GM12878 (cell line): ENCODE results near the gene STX16. TPM values are rescaled to one million over a fixed set of nuclear protein-coding genes. Genes with fewer than 3 reads are reported as not detected.

Experiments used
- ATAC-seq: fragments of 200-7000 bp; cut with Tn5 transposase; 3 replicates; pipeline ENCODE4 v1.9.1; 2020; ENCODE audit warnings: mild to moderate bottlenecking, moderate library complexity
- BruUV-seq: library from RNA; stranded (reverse); fragments of 400-500 nt; replicated peaks from 2 replicates; lab custom pipeline; 2021; lab: Mats Ljungman, UMichigan
- CTCF ChIA-PET: fragments of 300-600 bp; sonication (Branson Sonifier 250); formaldehyde crosslinking; extraction: SDS; loops from one replicate; lab custom pipeline; 2021; ENCODE audit warnings: inconsistent platforms; lab: Yijun Ruan, JAX
- POLR2A ChIA-PET: fragments of 350-600 bp; formaldehyde crosslinking; extraction: SDS; loops from one replicate; lab custom pipeline; 2021; ENCODE audit warnings: inconsistent platforms; lab: Charles Lee
- RAD21 ChIA-PET: fragments of 300-600 bp; sonication (Branson Sonifier 250); formaldehyde crosslinking; loops from one replicate; lab custom pipeline; 2023; ENCODE audit warnings: antibody characterized with exemption; ENCODE audit not compliant: unreplicated experiment; lab: Charles Lee
- SMC1A ChIA-PET: fragments of 300-600 bp; sonication (Branson Sonifier 250); formaldehyde crosslinking; loops from one replicate; lab custom pipeline; 2023; ENCODE audit not compliant: unreplicated experiment, uncharacterized antibody; lab: Charles Lee
- DNase-seq: peaks from one replicate; pipeline ENCODE4 v3.0.0-alpha.2; 2011; ENCODE audit warnings: low read depth, low spot score
- FAIRE-seq: peaks from 3 replicates; lab custom pipeline; 2011; peaks lifted over from hg19 to GRCh38; lab: Jason Lieb, UNC
- H2AFZ ChIP-seq: 2 replicates; pipeline ENCODE4 v1.6.0; 2011; ENCODE audit warnings: low read depth, low read length, control low read depth; ENCODE audit not compliant: control insufficient read depth
- H3K27ac ChIP-seq: 2 replicates; pipeline ENCODE4 v1.5.1; 2011; ENCODE audit warnings: control low read depth; ENCODE audit not compliant: control insufficient read depth, insufficient read depth
- H3K27me3 ChIP-seq, 2 experiments: replicated peaks in 1 of 2; 2 replicates each; pipeline versions ENCODE4 v1.6.0 to v1.6.1; 2011; ENCODE audit warnings: low read length in 1 of 2; ENCODE audit not compliant: control insufficient read depth in 2 of 2, insufficient read depth in 2 of 2
- H3K36me3 ChIP-seq, 2 experiments: 2 replicates each; pipeline ENCODE4 v1.5.1; 2011; ENCODE audit warnings: low read length in 1 of 2; ENCODE audit not compliant: control insufficient read depth in 2 of 2, insufficient read depth in 2 of 2
- H3K4me1 ChIP-seq: 2 replicates; pipeline ENCODE4 v1.6.1; 2011; ENCODE audit warnings: mild to moderate bottlenecking, low read length, moderate library complexity, mixed read lengths; ENCODE audit not compliant: control insufficient read depth, insufficient read depth
- H3K4me2 ChIP-seq: 2 replicates; pipeline ENCODE4 v1.6.0; 2011; ENCODE audit warnings: control low read depth; ENCODE audit not compliant: control insufficient read depth, insufficient read depth
- H3K4me3 ChIP-seq: fragments of 200-600 bp; sonication (generic); 2 replicates; pipeline ENCODE4 v1.5.1; 2016
- H3K79me2 ChIP-seq: 2 replicates; pipeline ENCODE4 v1.6.0; 2011; ENCODE audit warnings: low read length; ENCODE audit not compliant: control insufficient read depth, insufficient read depth
- H3K9ac ChIP-seq: 2 replicates; pipeline ENCODE4 v1.8.0; 2011; ENCODE audit warnings: low read length, control low read depth, mixed read lengths; ENCODE audit not compliant: control insufficient read depth, insufficient read depth
- H3K9me3 ChIP-seq: replicated peaks from 3 replicates; pipeline ENCODE4 v1.5.1; 2011; ENCODE audit warnings: mild to moderate bottlenecking, low read length; ENCODE audit not compliant: control insufficient read depth, insufficient read depth
- H4K20me1 ChIP-seq: 2 replicates; pipeline ENCODE4 v1.6.0; 2011; ENCODE audit not compliant: control insufficient read depth, insufficient read depth
- GABPA ChIP-seq: IDR thresholded peaks from 2 replicates; pipeline ENCODE4 v1.6.1; 2014; ENCODE audit warnings: antibody characterized with exemption, low read depth, mild to moderate bottlenecking, inconsistent platforms
- HCFC1 ChIP-seq: fragments of 150-350 bp; IDR thresholded peaks from 2 replicates; pipeline ENCODE4 v1.6.1; 2014; ENCODE audit warnings: low read length
- POLR2AphosphoS2 ChIP-seq: IDR thresholded peaks from 2 replicates; pipeline ENCODE4 v1.6.1; 2011; ENCODE audit warnings: low read depth, mild to moderate bottlenecking, low read length, improper control_type of control experiment, moderate library complexity
- SP1 ChIP-seq: IDR thresholded peaks from one replicate; pipeline ENCODE4 v1.6.1; 2011; ENCODE audit warnings: low read depth, low read length
- TBL1XR1 ChIP-seq: IDR thresholded peaks from 2 replicates; pipeline ENCODE4 v1.6.1; 2012; ENCODE audit warnings: low read depth, low read length, improper control_type of control experiment
- WGBS: methylation state at CpG from one replicate; pipeline ENCODE4 v1.1.6; 2016; ENCODE audit warnings: low lambda C conversion rate; ENCODE audit not compliant: insufficient replicate concordance, insufficient coverage; ENCODE audit errors: missing lambda C conversion rate; 5-methylcytosine and 5-hydroxymethylcytosine counted together
- in situ Hi-C: fragments of 300-500 bp; cut with MboI; formaldehyde crosslinking; loops from 9 replicates; pipeline ENCODE4 v1.14.3; 2018; ENCODE audit warnings: mixed read lengths
- intact Hi-C: fragments of 100-400 bp; cut with micrococcal nuclease; formaldehyde crosslinking; loops from one replicate; pipeline ENCODE4 v1.14.2; 2022; ENCODE audit not compliant: unreplicated experiment
- polyA plus RNA-seq, 11 experiments: library from polyadenylated mRNA; depleted of rRNA in 4 of 11; unstranded in 6 of 11; stranded (reverse) in 5 of 11; fragments of >200 nt; fragmentation: Nextera tagmentation in 4 of 11; fragmentation: Illumina TruSeq in 1 of 11; extraction: Ambion mirVana in 4 of 11; extraction: Trizol in 1 of 11; gene quantifications; 1 replicate in 1 of 11; 2 replicates in 10 of 11; pipeline versions ENCODE4 v1.2.1 to v1.2.3, GENCODE V29; 2011 to 2016; ENCODE audit warnings: inconsistent platforms in 2 of 11, missing spikeins in 2 of 11, low read depth in 1 of 11
- total RNA-seq, 4 experiments: library from RNA; depleted of rRNA in 3 of 4; stranded (reverse); fragments of >200 nt in 3 of 4; fragmentation: Illumina TruSeq in 1 of 4; extraction: Trizol in 1 of 4; gene quantifications; 2 replicates each; pipeline versions ENCODE4 v1.2.1 to v1.2.3, GENCODE V29; 2013 to 2021
- TF ChIP-seq, protein P1 (sequence below): fragments of 450-650 bp; IDR thresholded peaks from 2 replicates; pipeline ENCODE4 v1.6.1; 2017; ENCODE audit warnings: antibody characterized with exemption, mild to moderate bottlenecking, moderate library complexity

The STX16 gene
- total and polyA plus RNA-seq, 10 of the 15 experiments (the other 5 are each of a cell fraction or from before 2014, with no cell fraction given), result 6.3 to 68.4 (median 35.8) TPM

- no peak for TF ChIP-seq TBL1XR1
- TF ChIP-seq SP1, result no peak
- TF ChIP-seq HCFC1, result no peak
- TF ChIP-seq, protein P1, sequence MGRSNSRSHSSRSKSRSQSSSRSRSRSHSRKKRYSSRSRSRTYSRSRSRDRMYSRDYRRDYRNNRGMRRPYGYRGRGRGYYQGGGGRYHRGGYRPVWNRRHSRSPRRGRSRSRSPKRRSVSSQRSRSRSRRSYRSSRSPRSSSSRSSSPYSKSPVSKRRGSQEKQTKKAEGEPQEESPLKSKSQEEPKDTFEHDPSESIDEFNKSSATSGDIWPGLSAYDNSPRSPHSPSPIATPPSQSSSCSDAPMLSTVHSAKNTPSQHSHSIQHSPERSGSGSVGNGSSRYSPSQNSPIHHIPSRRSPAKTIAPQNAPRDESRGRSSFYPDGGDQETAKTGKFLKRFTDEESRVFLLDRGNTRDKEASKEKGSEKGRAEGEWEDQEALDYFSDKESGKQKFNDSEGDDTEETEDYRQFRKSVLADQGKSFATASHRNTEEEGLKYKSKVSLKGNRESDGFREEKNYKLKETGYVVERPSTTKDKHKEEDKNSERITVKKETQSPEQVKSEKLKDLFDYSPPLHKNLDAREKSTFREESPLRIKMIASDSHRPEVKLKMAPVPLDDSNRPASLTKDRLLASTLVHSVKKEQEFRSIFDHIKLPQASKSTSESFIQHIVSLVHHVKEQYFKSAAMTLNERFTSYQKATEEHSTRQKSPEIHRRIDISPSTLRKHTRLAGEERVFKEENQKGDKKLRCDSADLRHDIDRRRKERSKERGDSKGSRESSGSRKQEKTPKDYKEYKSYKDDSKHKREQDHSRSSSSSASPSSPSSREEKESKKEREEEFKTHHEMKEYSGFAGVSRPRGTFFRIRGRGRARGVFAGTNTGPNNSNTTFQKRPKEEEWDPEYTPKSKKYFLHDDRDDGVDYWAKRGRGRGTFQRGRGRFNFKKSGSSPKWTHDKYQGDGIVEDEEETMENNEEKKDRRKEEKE, result no peak
- TF ChIP-seq POLR2AphosphoS2, result no peak
- no peak for TF ChIP-seq GABPA
- CTCF ChIA-PET, result no interaction called here
- ATAC-seq, result no peak
- 91% methylated on average over 27 of the region's 27 CpGs for WGBS
- DNase-seq, result no peak
- intact Hi-C loops, result loop anchor here (10.0 kb wide), 1 partner anchor 464 kb away; no protein-coding TSS in a partner anchor
- BruUV-seq, result no TSS peak
- RAD21 ChIA-PET, result no interaction called here
- Histone ChIP-seq H3K4me1 (no peaks in the 10 kb centered on the region; the same call in 1 of the 2 replicates), H3K79me2 (no peaks in the 10 kb centered on the region; the same call in 1 of the 2 replicates), H3K9me3 (no peaks in the 10 kb centered on the region), H3K27me3 (no peaks in the 10 kb centered on the region), H2AFZ (no peak overlapping the region), H3K4me3 (no peak overlapping the region), H3K36me3 (peaks cover 1 to 3% of the 10 kb centered on the region in 2 experiments; a peak in 3 of 4 replicates), H4K20me1 (no peaks in the 10 kb centered on the region), H3K27ac (no peak overlapping the region), H3K4me2 (no peak overlapping the region), H3K9ac (no peak overlapping the region)
- no peak for FAIRE-seq
- SMC1A ChIA-PET, result no interaction called here
- in situ Hi-C loops, result loop anchor here (25.0 kb wide), 1 partner anchor 462 kb away; the partner anchor contains the start of gene ANKRD60
- POLR2A ChIA-PET, result no interaction called here
These were observed 47.9 kb downstream of the STX16 start for GRCh38 chr20:58698741-58699622.
